T-helper 2 cell (primary cell): Measurements from ENCODE around the gene SYT8.

Experiments
- DNase-seq, 5 experiments: peaks; one replicate each; pipeline versions ENCODE4 v3.0.0 to v3.0.0-alpha.2; 2012 to 2022

The SYT8 gene

GRCh38 chr11:1819074-1819473, 15.7 kb upstream of the SYT8 start:
- DNase-seq = no peak

GRCh38 chr11:1820463-1821325, 14.1 kb upstream of the SYT8 start:
- no peak for DNase-seq

GRCh38 chr11:1821562-1821961, 13.2 kb upstream of the SYT8 start:
- DNase-seq = no peak

GRCh38 chr11:1822648-1823375, 12.0 kb upstream of the SYT8 start:
- no peak for DNase-seq

- DNase-seq = no peak
Observed at GRCh38 chr11:1823376-1824220, 11.2 kb upstream of the SYT8 start.

GRCh38 chr11:1824221-1825038, 10.4 kb upstream of the SYT8 start:
- no peak for DNase-seq

GRCh38 chr11:1825039-1825740, 9.6 kb upstream of the SYT8 start:
- no peak for DNase-seq

GRCh38 chr11:1825785-1826451, 8.9 kb upstream of the SYT8 start:
- no peak for DNase-seq

GRCh38 chr11:1826552-1827094, 8.2 kb upstream of the SYT8 start:
- DNase-seq = no peak

GRCh38 chr11:1827095-1827813, 7.5 kb upstream of the SYT8 start:
- DNase-seq = no peak

GRCh38 chr11:1827931-1828330, 6.9 kb upstream of the SYT8 start:
- DNase-seq = peak in 1 of 5 experiments; percentile 7

GRCh38 chr11:1828542-1828941, 6.2 kb upstream of the SYT8 start:
- DNase-seq = no peak

GRCh38 chr11:1829039-1829820, 5.6 kb upstream of the SYT8 start:
- DNase-seq = peak in 1 of 5 experiments; percentile 9

GRCh38 chr11:1830004-1830321, 4.8 kb upstream of the SYT8 start:
- DNase-seq = no peak

GRCh38 chr11:1830322-1831223, 4.2 kb upstream of the SYT8 start:
- DNase-seq = peak in 1 of 5 experiments; percentile 6

- peak in 2 of 5 experiments; percentile 2 to 8 for DNase-seq
Observed at GRCh38 chr11:1831338-1832210, 3.2 kb upstream of the SYT8 start.
